ENCODE results near the gene C9orf78. TPM values are rescaled to one million over a fixed set of nuclear protein-coding genes. Genes with fewer than 3 reads are reported as not detected.
A peak's percentile ranks its signal among the peaks of the same experiment; 100 is the strongest.

The C9orf78 gene
- total RNA-seq, 1 donor from 2014 or later: 37.7 TPM

GRCh38 chr9:129835860-129836223 is 767 bp upstream of the C9orf78 start:
- DNase-seq (ENCODE audit: low spot score): no peak
- H3K27ac Mint-ChIP-seq (ENCODE audit: unreplicated experiment): peak overlapping the region; percentile 85
- H3K9me3 Mint-ChIP-seq (ENCODE audit: low read depth): no peaks in the 10 kb centered on the region
- H3K4me1 Mint-ChIP-seq (ENCODE audit: low read depth): peaks cover 54% of the 10 kb centered on the region
- TF ChIP-seq, protein P1, sequence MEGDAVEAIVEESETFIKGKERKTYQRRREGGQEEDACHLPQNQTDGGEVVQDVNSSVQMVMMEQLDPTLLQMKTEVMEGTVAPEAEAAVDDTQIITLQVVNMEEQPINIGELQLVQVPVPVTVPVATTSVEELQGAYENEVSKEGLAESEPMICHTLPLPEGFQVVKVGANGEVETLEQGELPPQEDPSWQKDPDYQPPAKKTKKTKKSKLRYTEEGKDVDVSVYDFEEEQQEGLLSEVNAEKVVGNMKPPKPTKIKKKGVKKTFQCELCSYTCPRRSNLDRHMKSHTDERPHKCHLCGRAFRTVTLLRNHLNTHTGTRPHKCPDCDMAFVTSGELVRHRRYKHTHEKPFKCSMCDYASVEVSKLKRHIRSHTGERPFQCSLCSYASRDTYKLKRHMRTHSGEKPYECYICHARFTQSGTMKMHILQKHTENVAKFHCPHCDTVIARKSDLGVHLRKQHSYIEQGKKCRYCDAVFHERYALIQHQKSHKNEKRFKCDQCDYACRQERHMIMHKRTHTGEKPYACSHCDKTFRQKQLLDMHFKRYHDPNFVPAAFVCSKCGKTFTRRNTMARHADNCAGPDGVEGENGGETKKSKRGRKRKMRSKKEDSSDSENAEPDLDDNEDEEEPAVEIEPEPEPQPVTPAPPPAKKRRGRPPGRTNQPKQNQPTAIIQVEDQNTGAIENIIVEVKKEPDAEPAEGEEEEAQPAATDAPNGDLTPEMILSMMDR (IDR thresholded peaks at IDR 0.05): no peak
- H3K27me3 Mint-ChIP-seq (ENCODE audit: low read depth): no peaks in the 10 kb centered on the region
- H3K36me3 Mint-ChIP-seq (ENCODE audit: low read depth): peaks cover 4% of the 10 kb centered on the region
- peak overlapping the region; percentile 89 for H3K4me3 Mint-ChIP-seq (ENCODE audit: unreplicated experiment)

- TF ChIP-seq, protein P1 (IDR thresholded peaks at IDR 0.05): no peak
These were observed 467 bp downstream of the C9orf78 start for GRCh38 chr9:129834489-129835127.

DNA sequence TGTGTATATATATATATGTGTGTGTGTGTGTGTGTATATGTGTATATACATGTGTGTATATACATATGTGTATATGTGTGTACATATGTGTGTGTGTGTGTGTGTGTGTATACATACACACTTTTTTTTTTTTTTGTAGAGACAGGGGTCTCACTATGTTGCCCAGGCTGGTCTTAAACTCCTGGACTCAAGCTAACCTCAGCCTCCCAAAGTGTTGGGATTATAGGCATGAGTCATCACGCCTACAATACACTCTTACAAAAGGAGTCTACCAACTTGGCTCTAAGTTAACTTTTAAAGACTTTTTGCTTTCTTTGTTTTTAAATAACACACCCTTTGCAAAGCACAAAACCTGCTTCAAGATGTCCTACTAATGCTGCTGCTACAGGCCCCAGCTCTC is 2.1 kb downstream of the C9orf78 start:
- TF ChIP-seq, protein P1 (IDR thresholded peaks at IDR 0.05): no peak
- Mint-ChIP-seq H3K9me3 (ENCODE audit: low read depth) (no peaks in the 10 kb centered on the region), H3K27ac (ENCODE audit: unreplicated experiment) (no peak overlapping the region), H3K4me3 (ENCODE audit: unreplicated experiment) (no peak overlapping the region), H3K36me3 (ENCODE audit: low read depth) (peaks cover 9% of the 10 kb centered on the region), H3K27me3 (ENCODE audit: low read depth) (no peaks in the 10 kb centered on the region), H3K4me1 (ENCODE audit: low read depth) (peaks cover 38% of the 10 kb centered on the region)
- DNase-seq (ENCODE audit: low spot score): no peak

More at GRCh38 chr9:129834489-129835127, 467 bp downstream of the C9orf78 start:
- Mint-ChIP-seq H3K9me3 (ENCODE audit: low read depth) (no peaks in the 10 kb centered on the region), H3K4me3 (ENCODE audit: unreplicated experiment) (peak overlapping the region; percentile 99), H3K4me1 (ENCODE audit: low read depth) (peaks cover 54% of the 10 kb centered on the region), H3K36me3 (ENCODE audit: low read depth) (peaks cover 7% of the 10 kb centered on the region), H3K27ac (ENCODE audit: unreplicated experiment) (peak overlapping the region; percentile 98), H3K27me3 (ENCODE audit: low read depth) (no peaks in the 10 kb centered on the region)
- no peak for DNase-seq (ENCODE audit: low spot score)

GRCh38 chr9:129828969-129829368 is 6.1 kb downstream of the C9orf78 start:
- Mint-ChIP-seq H3K4me1 (ENCODE audit: low read depth) (peaks cover 8% of the 10 kb centered on the region), H3K4me3 (ENCODE audit: unreplicated experiment) (no peak overlapping the region), H3K27me3 (ENCODE audit: low read depth) (no peaks in the 10 kb centered on the region), H3K27ac (ENCODE audit: unreplicated experiment) (no peak overlapping the region), H3K36me3 (ENCODE audit: low read depth) (peaks cover 9% of the 10 kb centered on the region), H3K9me3 (ENCODE audit: low read depth) (no peaks in the 10 kb centered on the region)
- TF ChIP-seq, protein P1 (IDR thresholded peaks at IDR 0.05): no peak
- DNase-seq (ENCODE audit: low spot score): no peak

GRCh38 chr9:129828051-129828450 is 7.0 kb downstream of the C9orf78 start:
- no peak overlapping the region for H3K4me3 Mint-ChIP-seq (ENCODE audit: unreplicated experiment)
- H3K27ac Mint-ChIP-seq (ENCODE audit: unreplicated experiment): no peak overlapping the region
- TF ChIP-seq, protein P1 (IDR thresholded peaks at IDR 0.05): no peak
- no peaks in the 10 kb centered on the region for H3K27me3 Mint-ChIP-seq (ENCODE audit: low read depth)
- H3K36me3 Mint-ChIP-seq (ENCODE audit: low read depth): peaks cover 9% of the 10 kb centered on the region
- no peaks in the 10 kb centered on the region for H3K9me3 Mint-ChIP-seq (ENCODE audit: low read depth)
- no peak for DNase-seq (ENCODE audit: low spot score)
- peaks cover 1% of the 10 kb centered on the region for H3K4me1 Mint-ChIP-seq (ENCODE audit: low read depth)

Data from chondrocyte (in vitro differentiated cells).